HG03558 (cell line): ENCODE results near the gene HPCAL1.
A peak's percentile ranks its signal among the peaks of the same experiment; 100 is the strongest.
"Not testable (repeated sequence)": the region's sequence is repeated elsewhere in the genome, so short reads cannot be mapped to it uniquely, and the experiment has no call there.

Source experiments
- ATAC-seq: cut with Tn5 transposase; IDR thresholded peaks from one replicate; pipeline ENCODE4 v1.9.1; 2021; ENCODE audit warnings: moderate number of reproducible peaks; ENCODE audit not compliant: unreplicated experiment; ENCODE audit errors: extremely low read depth

HPCAL1 gene

GRCh38 chr2:10432311-10433181 lies 129.8 kb downstream of the HPCAL1 start:
- ATAC-seq = no peak

GRCh38 chr2:10433264-10433946 lies 130.7 kb downstream of the HPCAL1 start:
- ATAC-seq = no peak

- ATAC-seq = no peak
These were observed 131.5 kb downstream of the HPCAL1 start for GRCh38 chr2:10433947-10434885.

GRCh38 chr2:10434886-10435819 lies 132.4 kb downstream of the HPCAL1 start:
- no peak for ATAC-seq

- ATAC-seq = no peak
These were observed 133.1 kb downstream of the HPCAL1 start for GRCh38 chr2:10435820-10436204.

- ATAC-seq = no peak
These were observed 133.9 kb downstream of the HPCAL1 start for GRCh38 chr2:10436583-10437110.

- no peak for ATAC-seq
These were observed 135.1 kb downstream of the HPCAL1 start for GRCh38 chr2:10437806-10438205.

GRCh38 chr2:10438688-10439087 lies 136.0 kb downstream of the HPCAL1 start:
- no peak for ATAC-seq

GRCh38 chr2:10439185-10439879 lies 136.6 kb downstream of the HPCAL1 start:
- ATAC-seq = no peak

GRCh38 chr2:10439971-10440370 lies 137.3 kb downstream of the HPCAL1 start:
- ATAC-seq = no peak

GRCh38 chr2:10440736-10441135 lies 138.0 kb downstream of the HPCAL1 start:
- ATAC-seq = no peak

GRCh38 chr2:10441948-10442347 lies 139.2 kb downstream of the HPCAL1 start:
- no peak for ATAC-seq

- ATAC-seq = not testable (repeated sequence)
These were observed 139.9 kb downstream of the HPCAL1 start for GRCh38 chr2:10442469-10443126.

- ATAC-seq = no peak
These were observed 141.8 kb downstream of the HPCAL1 start for GRCh38 chr2:10444463-10444862.

- ATAC-seq = no peak
These were observed 143.9 kb downstream of the HPCAL1 start for GRCh38 chr2:10446631-10447030.

GRCh38 chr2:10447300-10447894 lies 144.7 kb downstream of the HPCAL1 start:
- peak; percentile 10 for ATAC-seq

- ATAC-seq = peak; percentile 44
These were observed 145.3 kb downstream of the HPCAL1 start, which contains the start of gene ODC1 for GRCh38 chr2:10447895-10448575. TSS of gene ODC1 (minus strand) at chr2:10448327. CDS start at chr2:10445032, 3,295 bp downstream.
